AG09309 (cell line): ENCODE results near the gene IL23R.
A peak's percentile ranks its signal among the peaks of the same experiment; 100 is the strongest.
"Not testable (repeated sequence)": the region's sequence is repeated elsewhere in the genome, so short reads cannot be mapped to it uniquely, and the experiment has no call there.

ENCODE experiments used
- DNase-seq: peaks from one replicate; pipeline ENCODE4 v3.0.0-alpha.2; 2010; ENCODE audit warnings: low read depth
- H3K4me3 ChIP-seq: 2 replicates; pipeline ENCODE4 v1.5.1; 2011; ENCODE audit warnings: mild to moderate bottlenecking, low read depth, low read length, moderate library complexity; ENCODE audit not compliant: control insufficient read depth
- TF ChIP-seq, protein P1 (sequence below): IDR thresholded peaks from 2 replicates; pipeline ENCODE4 v1.5.1; 2011; ENCODE audit warnings: mild to moderate bottlenecking, low read depth, low read length, inconsistent platforms; ENCODE audit not compliant: insufficient read depth, control insufficient read depth; ENCODE audit errors: missing control alignments

The IL23R gene

GRCh38 chr1:67140460-67140859 lies 25.8 kb upstream of the IL23R start:
- DNase-seq = no peak
- no peak overlapping the region for H3K4me3 ChIP-seq

GRCh38 chr1:67141832-67142231 lies 24.4 kb upstream of the IL23R start:
- not testable (repeated sequence) for H3K4me3 ChIP-seq, DNase-seq

More at GRCh38 chr1:67140460-67140859, 25.8 kb upstream of the IL23R start:
- TF ChIP-seq, protein P1, sequence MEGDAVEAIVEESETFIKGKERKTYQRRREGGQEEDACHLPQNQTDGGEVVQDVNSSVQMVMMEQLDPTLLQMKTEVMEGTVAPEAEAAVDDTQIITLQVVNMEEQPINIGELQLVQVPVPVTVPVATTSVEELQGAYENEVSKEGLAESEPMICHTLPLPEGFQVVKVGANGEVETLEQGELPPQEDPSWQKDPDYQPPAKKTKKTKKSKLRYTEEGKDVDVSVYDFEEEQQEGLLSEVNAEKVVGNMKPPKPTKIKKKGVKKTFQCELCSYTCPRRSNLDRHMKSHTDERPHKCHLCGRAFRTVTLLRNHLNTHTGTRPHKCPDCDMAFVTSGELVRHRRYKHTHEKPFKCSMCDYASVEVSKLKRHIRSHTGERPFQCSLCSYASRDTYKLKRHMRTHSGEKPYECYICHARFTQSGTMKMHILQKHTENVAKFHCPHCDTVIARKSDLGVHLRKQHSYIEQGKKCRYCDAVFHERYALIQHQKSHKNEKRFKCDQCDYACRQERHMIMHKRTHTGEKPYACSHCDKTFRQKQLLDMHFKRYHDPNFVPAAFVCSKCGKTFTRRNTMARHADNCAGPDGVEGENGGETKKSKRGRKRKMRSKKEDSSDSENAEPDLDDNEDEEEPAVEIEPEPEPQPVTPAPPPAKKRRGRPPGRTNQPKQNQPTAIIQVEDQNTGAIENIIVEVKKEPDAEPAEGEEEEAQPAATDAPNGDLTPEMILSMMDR = no peak

- no peak overlapping the region for H3K4me3 ChIP-seq
- no peak for DNase-seq
- TF ChIP-seq, protein P1 = no peak
Measured at GRCh38 chr1:67142931-67143330, 23.3 kb upstream of the IL23R start.

DNA sequence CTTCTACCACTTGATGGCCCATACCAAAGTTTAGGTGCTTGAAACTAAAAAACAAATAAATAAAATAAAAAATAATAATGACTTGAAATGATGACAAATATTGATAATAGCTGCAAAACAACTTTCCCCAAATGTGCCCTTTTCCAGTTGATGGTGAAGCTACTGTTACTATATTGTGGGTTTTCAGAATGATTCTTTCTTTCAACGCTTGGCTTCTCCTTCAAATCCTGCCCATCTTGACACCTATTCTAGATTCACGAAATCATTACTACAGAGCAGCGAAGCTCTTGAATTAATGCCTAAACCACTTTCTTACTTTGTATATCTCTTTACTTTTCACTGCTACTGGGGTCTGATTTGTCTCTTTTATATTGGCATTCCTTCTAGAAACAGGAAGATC lies 22.3 kb upstream of the IL23R start:
- no peak overlapping the region for H3K4me3 ChIP-seq
- no peak for DNase-seq
- TF ChIP-seq, protein P1 = no peak

- DNase-seq = no peak
- TF ChIP-seq, protein P1 = peak; percentile 41
Measured at GRCh38 chr1:67144696-67145095, 21.6 kb upstream of the IL23R start.

GRCh38 chr1:67146101-67146500 lies 20.2 kb upstream of the IL23R start:
- TF ChIP-seq, protein P1 = no peak
- no peak for DNase-seq
- H3K4me3 ChIP-seq = no peak overlapping the region

More at GRCh38 chr1:67144696-67145095, 21.6 kb upstream of the IL23R start:
- no peak overlapping the region for H3K4me3 ChIP-seq

- TF ChIP-seq, protein P1 = no peak
- H3K4me3 ChIP-seq = no peak overlapping the region
- no peak for DNase-seq
Measured at GRCh38 chr1:67146539-67146938, 19.7 kb upstream of the IL23R start.

GRCh38 chr1:67147973-67148372 lies 18.3 kb upstream of the IL23R start:
- DNase-seq = not testable (repeated sequence)

More at GRCh38 chr1:67147973-67148372, 18.3 kb upstream of the IL23R start:
- H3K4me3 ChIP-seq = not testable (repeated sequence)
